ENCODE measurements around the gene FIG4.
"Not testable (repeated sequence)": the region's sequence is repeated elsewhere in the genome, so short reads cannot be mapped to it uniquely, and the experiment has no call there.

GRCh38 chr6:109678661-109679505 is 12.2 kb upstream of the FIG4 start:
- TF ChIP-seq CTCF (conservative IDR thresholded peaks at IDR 0.05; ENCODE audit: low read depth, low read length); RCOR1 (IDR thresholded peaks at IDR 0.05; ENCODE audit: insufficient replicate concordance, low read length); POLR2A (IDR thresholded peaks at IDR 0.05; ENCODE audit: low read depth, low read length); CEBPB (IDR thresholded peaks at IDR 0.05; ENCODE audit: low read depth, low read length); MXI1 (IDR thresholded peaks at IDR 0.05; ENCODE audit: borderline replicate concordance, low read depth, low read length); RAD21 (IDR thresholded peaks at IDR 0.05; ENCODE audit: low read length); MAZ (IDR thresholded peaks at IDR 0.05; ENCODE audit: borderline replicate concordance, low read depth, low read length); BHLHE40 (IDR thresholded peaks at IDR 0.05; ENCODE audit: low read depth, low read length); SMC3 (IDR thresholded peaks at IDR 0.05; ENCODE audit: low read depth, low read length): not testable (repeated sequence)
- TF ChIP-seq, protein P1, sequence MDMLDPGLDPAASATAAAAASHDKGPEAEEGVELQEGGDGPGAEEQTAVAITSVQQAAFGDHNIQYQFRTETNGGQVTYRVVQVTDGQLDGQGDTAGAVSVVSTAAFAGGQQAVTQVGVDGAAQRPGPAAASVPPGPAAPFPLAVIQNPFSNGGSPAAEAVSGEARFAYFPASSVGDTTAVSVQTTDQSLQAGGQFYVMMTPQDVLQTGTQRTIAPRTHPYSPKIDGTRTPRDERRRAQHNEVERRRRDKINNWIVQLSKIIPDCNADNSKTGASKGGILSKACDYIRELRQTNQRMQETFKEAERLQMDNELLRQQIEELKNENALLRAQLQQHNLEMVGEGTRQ (IDR thresholded peaks at IDR 0.05; ENCODE audit: low read depth, low read length) = not testable (repeated sequence)
